ENCODE measurements around the gene MAP2K5. TPM values are rescaled to one million over a fixed set of nuclear protein-coding genes. Genes with fewer than 3 reads are reported as not detected.

The MAP2K5 gene
- total and polyA plus RNA-seq, 8 donors = 1.8 to 94.6 (median 11.1) TPM

DNA sequence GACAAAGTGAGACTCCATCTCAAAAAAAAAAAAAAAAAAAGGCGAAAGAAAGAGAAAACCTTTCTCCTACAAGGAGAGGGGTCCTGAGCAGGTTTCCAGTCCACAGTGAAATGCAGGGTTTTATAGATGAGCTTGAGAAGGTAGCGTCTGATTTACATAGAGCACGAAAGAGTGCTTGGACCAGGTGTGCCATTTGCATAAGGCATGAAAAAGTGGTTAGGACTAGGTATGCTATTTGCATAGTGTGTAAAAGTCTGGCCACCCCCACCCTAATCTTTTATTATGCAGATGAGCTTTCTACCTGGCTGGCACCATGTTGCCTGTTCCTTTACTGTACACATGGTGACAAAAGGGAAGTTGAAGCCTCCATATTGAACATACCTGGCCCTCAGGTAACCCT is 311.0 kb downstream of the MAP2K5 start:
- Histone ChIP-seq H3K4me3 (no peak overlapping the region), H3K36me3 (no peaks in the 10 kb centered on the region), H3K9me3 (no peaks in the 10 kb centered on the region), H3K27me3 (no peaks in the 10 kb centered on the region), H3K4me1 (peaks cover 0 to 6% (median 0%) of the 10 kb centered on the region in 4 donors), H3K27ac (no peak overlapping the region)
- intact Hi-C loops (cut with DNase I; ENCODE audit: low total_unique reads) = no loop called here
- DNase-seq = no peak
- 75 to 97% (median 89%) methylated on average over 3 of the region's 3 CpGs for WGBS, 5 donors
- TF ChIP-seq POLR2A (IDR thresholded peaks at IDR 0.05) (no peak), POLR2AphosphoS5 (IDR thresholded peaks at IDR 0.05) (no peak), EP300 (IDR thresholded peaks at IDR 0.05) (no peak)
- TF ChIP-seq, protein P1, sequence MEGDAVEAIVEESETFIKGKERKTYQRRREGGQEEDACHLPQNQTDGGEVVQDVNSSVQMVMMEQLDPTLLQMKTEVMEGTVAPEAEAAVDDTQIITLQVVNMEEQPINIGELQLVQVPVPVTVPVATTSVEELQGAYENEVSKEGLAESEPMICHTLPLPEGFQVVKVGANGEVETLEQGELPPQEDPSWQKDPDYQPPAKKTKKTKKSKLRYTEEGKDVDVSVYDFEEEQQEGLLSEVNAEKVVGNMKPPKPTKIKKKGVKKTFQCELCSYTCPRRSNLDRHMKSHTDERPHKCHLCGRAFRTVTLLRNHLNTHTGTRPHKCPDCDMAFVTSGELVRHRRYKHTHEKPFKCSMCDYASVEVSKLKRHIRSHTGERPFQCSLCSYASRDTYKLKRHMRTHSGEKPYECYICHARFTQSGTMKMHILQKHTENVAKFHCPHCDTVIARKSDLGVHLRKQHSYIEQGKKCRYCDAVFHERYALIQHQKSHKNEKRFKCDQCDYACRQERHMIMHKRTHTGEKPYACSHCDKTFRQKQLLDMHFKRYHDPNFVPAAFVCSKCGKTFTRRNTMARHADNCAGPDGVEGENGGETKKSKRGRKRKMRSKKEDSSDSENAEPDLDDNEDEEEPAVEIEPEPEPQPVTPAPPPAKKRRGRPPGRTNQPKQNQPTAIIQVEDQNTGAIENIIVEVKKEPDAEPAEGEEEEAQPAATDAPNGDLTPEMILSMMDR (IDR thresholded peaks at IDR 0.05) = no peak

- Histone ChIP-seq H3K27me3 (no peaks in the 10 kb centered on the region), H3K4me1 (peaks cover 0 to 6% (median 0%) of the 10 kb centered on the region in 4 donors), H3K9me3 (no peaks in the 10 kb centered on the region), H3K36me3 (no peaks in the 10 kb centered on the region), H3K27ac (no peak overlapping the region), H3K4me3 (no peak overlapping the region)
- intact Hi-C loops (cut with DNase I; ENCODE audit: low total_unique reads) = no loop called here
- 72 to 100% (median 90%) methylated on average over 1 of the region's 1 CpG for WGBS, 5 donors
- no peak for DNase-seq
- TF ChIP-seq POLR2A (IDR thresholded peaks at IDR 0.05) = no peak
Measured at GRCh38 chr15:67854358-67854757, 311.9 kb downstream of the MAP2K5 start.

DNA sequence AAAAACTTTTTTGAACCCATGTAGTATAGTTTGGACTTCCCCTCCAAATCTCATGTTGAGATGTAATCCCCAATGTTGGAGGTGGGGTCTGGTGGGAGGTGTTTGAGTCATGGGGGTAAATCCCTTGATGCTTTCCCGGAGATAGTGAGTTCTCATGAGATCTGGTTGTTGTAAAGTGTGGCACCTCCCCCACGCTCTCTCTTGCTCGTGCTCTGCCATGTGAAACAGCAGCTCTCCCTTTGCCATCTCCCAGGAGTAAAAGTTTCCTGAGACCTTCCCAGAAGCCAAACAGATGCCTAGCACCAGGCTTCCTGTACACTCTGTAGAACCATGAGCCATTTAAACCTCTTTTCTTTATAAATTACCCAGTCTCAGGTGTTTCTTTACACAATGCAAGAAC is 313.3 kb downstream of the MAP2K5 start:
- Histone ChIP-seq H3K4me1 (peaks cover 0 to under 1% (median 0%) of the 10 kb centered on the region in 4 donors), H3K4me3 (no peak overlapping the region), H3K9me3 (no peaks in the 10 kb centered on the region), H3K27me3 (no peaks in the 10 kb centered on the region), H3K27ac (no peak overlapping the region), H3K36me3 (no peaks in the 10 kb centered on the region)
- 60 to 76% (median 69%) methylated on average over 3 of the region's 3 CpGs for WGBS, 5 donors
- intact Hi-C loops (cut with DNase I; ENCODE audit: low total_unique reads) = no loop called here
- TF ChIP-seq POLR2A (IDR thresholded peaks at IDR 0.05) = no peak
- no peak for TF ChIP-seq POLR2AphosphoS5 (IDR thresholded peaks at IDR 0.05)
- TF ChIP-seq, protein P1 (IDR thresholded peaks at IDR 0.05) = no peak
- TF ChIP-seq EP300 (IDR thresholded peaks at IDR 0.05) = no peak
- DNase-seq = peak in 1 of 2 donors; percentile 36

Small RNAs within 50 kb of the gene (small RNA-seq; reads per million reads assigned to genes)
- 0 reads per million in 4 donors for gene RNU6-1

Other genes with a start within 250 kb of the MAP2K5 start
- gene C15orf61, start 21.6 kb upstream of the MAP2K5 start, total RNA-seq = 10 to 100 TPM in 1 of 5 donors, 1 to 10 TPM in 2, under 1 TPM in 2; 0.14 to 19.4 (median 1.3) TPM
- 1 to 10 TPM; 1.7 to 2.9 (median 2.5) TPM for gene C15orf61, start 21.6 kb upstream of the MAP2K5 start, polyA plus RNA-seq